HUES6 (cell line): Measurements from ENCODE around the gene JPT2.
A peak's percentile ranks its signal among the peaks of the same experiment; 100 is the strongest.

Experiments
- H3K27ac ChIP-seq: 2 replicates; pipeline ENCODE4 v1.7.0; 2013; ENCODE audit warnings: low read depth, mild to moderate bottlenecking, low read length, inconsistent platforms
- H3K27me3 ChIP-seq: 2 replicates; pipeline ENCODE4 v1.6.1; 2013; ENCODE audit warnings: low read length; ENCODE audit not compliant: control insufficient read depth, insufficient read depth
- H3K36me3 ChIP-seq: 2 replicates; pipeline ENCODE4 v1.6.1; 2013; ENCODE audit warnings: low read length; ENCODE audit not compliant: control insufficient read depth, insufficient read depth
- H3K4me1 ChIP-seq: 2 replicates; pipeline ENCODE4 v1.6.1; 2013; ENCODE audit warnings: low read length; ENCODE audit not compliant: control insufficient read depth, insufficient read depth
- H3K4me3 ChIP-seq: 2 replicates; pipeline ENCODE4 v1.5.1; 2013; ENCODE audit warnings: low read depth, low read length
- H3K9ac ChIP-seq: one replicate; pipeline ENCODE4 v1.6.1; 2013; ENCODE audit warnings: mild to moderate bottlenecking, low read length
- H3K9me3 ChIP-seq: 2 replicates; pipeline ENCODE4 v1.6.1; 2013; ENCODE audit warnings: low read depth, low read length; ENCODE audit not compliant: control insufficient read depth, insufficient read depth

JPT2 gene

DNA sequence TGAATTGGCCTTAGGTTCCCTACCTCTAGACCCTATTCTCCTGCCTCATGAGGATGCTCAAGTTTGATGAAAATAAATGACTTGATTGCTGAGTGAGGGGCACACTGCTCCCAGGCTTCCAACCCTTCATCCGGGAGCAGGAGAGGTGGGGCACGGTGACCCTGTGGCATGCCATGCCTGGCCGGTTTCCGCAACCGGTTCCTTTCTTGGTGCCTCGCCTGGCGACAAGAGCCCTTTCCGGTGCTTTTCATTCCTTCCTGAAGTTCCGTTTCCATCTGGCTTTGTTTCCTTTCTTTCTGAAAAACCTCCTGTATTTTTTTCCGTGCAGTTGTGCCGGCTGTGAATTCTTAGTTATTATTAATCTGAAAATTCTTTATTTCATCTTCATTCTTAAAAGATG, 38.2 kb upstream of the JPT2 start:
- no peak overlapping the region for H3K9ac ChIP-seq
- H3K4me1 ChIP-seq: no peaks in the 10 kb centered on the region
- no peak overlapping the region for H3K27ac ChIP-seq
- no peaks in the 10 kb centered on the region for H3K27me3 ChIP-seq
- H3K4me3 ChIP-seq: no peak overlapping the region
- peaks cover 78% of the 10 kb centered on the region for H3K36me3 ChIP-seq
- no peaks in the 10 kb centered on the region for H3K9me3 ChIP-seq

DNA sequence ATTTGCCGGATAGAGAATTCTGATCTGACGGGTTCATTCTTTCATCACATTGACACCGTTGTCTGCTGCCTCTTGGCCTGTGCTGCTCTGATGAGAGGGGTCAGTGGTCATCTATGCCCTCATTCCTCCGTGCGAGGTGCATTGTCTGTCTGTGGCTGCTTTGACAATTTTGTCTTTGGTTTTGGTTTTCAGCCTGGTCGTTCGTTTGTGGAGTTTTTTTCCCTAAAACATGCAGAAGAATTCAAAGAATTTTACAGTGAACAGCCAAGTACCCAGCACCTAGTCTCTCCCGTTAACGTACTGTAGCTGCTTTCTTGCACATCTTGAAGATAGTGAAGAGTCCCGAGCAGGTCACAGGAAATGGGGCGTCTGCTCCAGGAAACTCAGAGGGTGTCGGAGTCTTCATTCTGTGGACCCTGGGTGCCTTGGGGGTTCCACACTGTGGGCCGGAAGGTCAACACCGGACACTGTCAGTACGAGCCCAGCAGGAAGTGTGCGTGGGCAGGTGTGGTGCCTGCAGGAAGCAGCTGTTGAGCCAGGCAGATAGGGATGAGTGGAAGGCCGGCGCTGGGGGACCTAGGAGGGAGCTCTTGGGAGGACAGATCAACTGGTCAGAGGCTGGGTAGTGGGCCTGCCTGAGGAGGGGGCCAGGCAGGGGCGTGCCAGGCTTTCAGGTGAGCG, 37.7 kb upstream of the JPT2 start:
- no peak overlapping the region for H3K9ac ChIP-seq
- H3K27ac ChIP-seq: no peak overlapping the region
- H3K36me3 ChIP-seq: peaks cover 76% of the 10 kb centered on the region
- peaks cover 1% of the 10 kb centered on the region; the same call in 1 of the 2 replicates for H3K4me1 ChIP-seq
- H3K9me3 ChIP-seq: no peaks in the 10 kb centered on the region
- no peaks in the 10 kb centered on the region for H3K27me3 ChIP-seq
- no peak overlapping the region for H3K4me3 ChIP-seq

DNA sequence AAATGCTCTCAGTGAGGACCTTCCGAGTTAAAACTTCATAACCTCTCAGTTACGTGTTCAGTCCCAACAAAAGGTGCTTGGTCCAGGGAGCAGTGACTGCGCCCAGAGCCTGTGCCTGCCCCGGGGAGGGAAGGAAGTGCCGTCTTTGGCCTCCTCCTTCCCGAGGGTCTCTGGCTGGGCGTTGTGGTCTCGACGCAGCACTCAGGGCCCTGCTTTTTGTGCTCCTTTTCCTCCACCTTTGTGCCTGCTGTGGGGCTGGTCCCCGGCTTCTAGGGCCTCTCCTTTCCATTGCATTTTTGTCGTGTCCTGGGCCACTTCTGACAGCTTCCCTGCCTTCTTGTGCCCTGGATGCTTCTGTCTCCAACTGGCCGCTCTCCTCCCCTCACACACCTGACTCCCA, 36.8 kb upstream of the JPT2 start:
- Histone ChIP-seq H3K9me3 (no peaks in the 10 kb centered on the region), H3K4me3 (no peak overlapping the region), H3K4me1 (peaks cover 10% of the 10 kb centered on the region; the same call in 1 of the 2 replicates), H3K27ac (no peak overlapping the region), H3K27me3 (no peaks in the 10 kb centered on the region), H3K36me3 (peaks cover 80% of the 10 kb centered on the region), H3K9ac (no peak overlapping the region)

DNA sequence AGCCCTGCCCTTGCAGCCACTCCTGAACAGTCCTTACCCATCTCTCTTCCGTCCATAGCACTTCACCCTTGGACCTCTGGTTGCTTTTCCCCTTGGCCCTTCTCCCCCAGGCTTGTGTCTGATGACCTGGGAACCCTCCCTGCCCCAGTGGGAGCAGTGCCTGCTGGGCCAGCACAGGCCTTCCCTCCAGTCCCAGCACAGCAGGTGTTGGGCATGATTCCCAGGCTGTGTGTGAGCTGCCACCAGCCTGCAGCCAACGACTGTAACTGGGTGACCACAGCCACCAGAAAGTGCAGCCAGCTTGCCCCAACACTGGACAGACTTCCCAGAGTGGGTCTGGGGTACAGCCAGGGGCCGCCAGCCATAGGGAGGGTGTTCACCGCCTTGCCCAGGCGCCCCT, 35.9 kb upstream of the JPT2 start:
- peaks cover 80% of the 10 kb centered on the region for H3K36me3 ChIP-seq
- no peak overlapping the region for H3K27ac ChIP-seq
- no peaks in the 10 kb centered on the region for H3K27me3 ChIP-seq
- H3K9ac ChIP-seq: peak overlapping the region; percentile 11
- H3K9me3 ChIP-seq: no peaks in the 10 kb centered on the region
- no peak overlapping the region for H3K4me3 ChIP-seq
- peaks cover 10% of the 10 kb centered on the region; the same call in 1 of the 2 replicates for H3K4me1 ChIP-seq

DNA sequence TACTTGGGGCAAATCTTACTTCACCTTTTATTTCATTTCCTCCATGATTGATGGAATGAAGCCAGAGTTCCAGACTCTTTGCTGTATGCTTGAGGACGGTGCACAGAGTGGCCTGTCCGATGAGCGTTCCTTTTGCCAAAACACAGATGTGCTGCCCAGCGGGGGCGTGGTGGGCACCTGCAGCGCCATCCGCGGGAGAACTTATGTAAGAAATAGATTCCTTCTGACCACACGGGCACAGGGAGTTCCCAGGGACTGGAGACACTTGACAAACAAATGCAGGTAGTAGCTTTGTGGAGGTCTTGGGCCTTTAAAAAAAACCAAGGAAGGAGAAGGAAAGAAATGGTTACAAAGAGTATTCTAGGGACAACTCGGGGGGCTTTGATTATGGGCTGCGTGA, 35.3 kb upstream of the JPT2 start:
- Histone ChIP-seq H3K9ac (no peak overlapping the region), H3K4me1 (peaks cover 10% of the 10 kb centered on the region; the same call in 1 of the 2 replicates), H3K27me3 (no peaks in the 10 kb centered on the region), H3K9me3 (no peaks in the 10 kb centered on the region), H3K4me3 (no peak overlapping the region), H3K27ac (no peak overlapping the region), H3K36me3 (peaks cover 75% of the 10 kb centered on the region)

DNA sequence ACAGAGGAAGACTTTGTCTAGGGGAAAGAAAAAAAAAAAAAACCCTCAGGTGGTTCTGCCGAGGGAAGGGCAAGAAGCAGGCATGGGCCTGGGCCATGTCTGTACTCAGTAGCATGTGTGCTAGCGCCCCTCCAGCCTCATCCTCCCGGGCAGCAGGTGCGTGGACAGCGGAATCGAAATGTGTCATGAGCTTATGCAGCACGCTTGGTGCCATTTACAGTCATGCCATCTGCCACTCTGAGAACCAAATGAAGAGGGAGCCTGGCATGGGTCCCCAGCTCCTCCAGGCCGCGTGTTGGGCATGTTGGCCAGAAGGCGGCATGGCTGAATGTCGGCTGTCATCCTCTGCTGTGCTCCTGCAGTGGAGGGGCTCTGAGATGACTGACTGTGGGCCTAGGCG, 34.6 kb upstream of the JPT2 start:
- H3K36me3 ChIP-seq: peaks cover 71% of the 10 kb centered on the region
- H3K27me3 ChIP-seq: no peaks in the 10 kb centered on the region
- no peak overlapping the region for H3K27ac ChIP-seq
- H3K4me3 ChIP-seq: no peak overlapping the region
- H3K9ac ChIP-seq: no peak overlapping the region
- H3K4me1 ChIP-seq: peaks cover 10% of the 10 kb centered on the region; the same call in 1 of the 2 replicates
- no peaks in the 10 kb centered on the region for H3K9me3 ChIP-seq

DNA sequence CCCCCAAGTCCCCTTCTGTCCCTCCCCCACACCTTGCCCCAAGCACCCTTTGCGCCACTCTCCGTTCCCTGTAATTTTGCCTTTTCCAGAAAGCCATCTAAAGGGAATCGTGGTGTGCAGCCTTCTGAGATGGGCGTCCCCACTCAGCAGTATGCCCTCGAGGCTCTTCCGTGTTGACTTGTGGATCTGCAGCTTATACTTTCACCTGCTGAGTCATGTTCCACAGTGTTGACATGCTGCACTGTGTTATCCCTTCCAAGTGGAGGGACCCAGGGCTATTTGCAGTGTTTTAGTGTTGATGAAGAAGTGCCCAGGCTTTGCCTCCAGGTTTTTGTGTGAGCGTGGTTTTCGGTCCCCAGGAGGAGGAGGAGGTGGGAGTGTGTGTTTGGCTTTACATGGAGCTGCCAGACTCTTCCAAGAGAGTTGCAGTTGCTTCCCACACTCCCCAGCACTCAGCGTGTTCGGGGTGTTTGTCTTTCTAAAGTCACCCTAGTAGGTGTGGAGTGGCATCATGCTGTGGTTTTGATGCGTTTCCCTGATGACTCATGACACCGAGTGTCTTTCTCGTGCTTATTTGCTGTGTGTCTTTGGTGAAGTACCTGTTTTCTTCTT, 32.1 kb upstream of the JPT2 start:
- H3K9ac ChIP-seq: no peak overlapping the region
- H3K4me1 ChIP-seq: peaks cover 10% of the 10 kb centered on the region; the same call in 1 of the 2 replicates
- no peak overlapping the region for H3K4me3 ChIP-seq
- H3K27ac ChIP-seq: no peak overlapping the region
- H3K9me3 ChIP-seq: no peaks in the 10 kb centered on the region
- no peaks in the 10 kb centered on the region for H3K27me3 ChIP-seq
- peaks cover 58% of the 10 kb centered on the region for H3K36me3 ChIP-seq

DNA sequence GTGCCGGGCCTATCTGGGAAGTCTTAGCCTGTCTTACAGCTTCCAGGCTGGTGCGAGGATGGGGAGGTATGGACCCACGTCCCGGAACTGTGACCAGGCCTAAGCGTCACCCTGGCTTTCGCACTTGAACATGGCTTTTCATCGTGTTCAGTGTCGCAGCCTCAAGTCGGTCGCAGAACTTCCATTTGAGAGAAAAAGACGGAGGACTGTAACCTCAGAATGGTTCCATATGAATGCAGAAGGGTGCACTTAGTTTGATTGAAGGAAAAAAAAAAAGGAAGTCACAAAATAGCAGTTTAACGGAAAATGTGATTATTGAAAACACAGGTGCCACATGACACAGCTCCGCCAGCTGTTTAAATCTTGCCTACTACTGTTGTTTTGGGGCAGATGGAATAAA, 30.2 kb upstream of the JPT2 start:
- H3K9ac ChIP-seq: no peak overlapping the region
- no peaks in the 10 kb centered on the region for H3K27me3 ChIP-seq
- peaks cover 10% of the 10 kb centered on the region; the same call in 1 of the 2 replicates for H3K4me1 ChIP-seq
- no peak overlapping the region for H3K4me3 ChIP-seq
- H3K9me3 ChIP-seq: no peaks in the 10 kb centered on the region
- H3K27ac ChIP-seq: no peak overlapping the region
- H3K36me3 ChIP-seq: peaks cover 58% of the 10 kb centered on the region

DNA sequence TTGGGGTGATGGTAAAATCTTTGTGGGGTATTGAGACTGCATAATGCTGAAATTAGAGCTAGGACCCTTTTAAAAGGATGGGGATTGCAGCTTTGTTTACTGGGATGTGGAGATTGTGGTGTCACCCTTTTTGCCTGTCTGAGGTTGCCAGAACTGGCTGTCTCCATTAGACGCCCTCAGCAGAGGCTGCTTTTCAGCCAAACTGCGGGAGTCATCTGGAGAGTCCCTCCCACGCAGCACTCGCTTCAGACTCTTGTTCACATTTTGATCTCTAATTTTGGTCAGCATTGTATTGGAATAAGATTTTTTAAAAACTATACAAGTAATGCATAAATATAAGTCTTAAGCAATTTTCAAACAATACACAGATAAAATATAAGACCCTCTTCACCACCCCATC, 27.9 kb upstream of the JPT2 start:
- Histone ChIP-seq H3K27ac (no peak overlapping the region), H3K4me3 (no peak overlapping the region), H3K9me3 (no peaks in the 10 kb centered on the region), H3K36me3 (peaks cover 59% of the 10 kb centered on the region), H3K4me1 (peaks cover 10% of the 10 kb centered on the region; the same call in 1 of the 2 replicates), H3K9ac (no peak overlapping the region), H3K27me3 (no peaks in the 10 kb centered on the region)

DNA sequence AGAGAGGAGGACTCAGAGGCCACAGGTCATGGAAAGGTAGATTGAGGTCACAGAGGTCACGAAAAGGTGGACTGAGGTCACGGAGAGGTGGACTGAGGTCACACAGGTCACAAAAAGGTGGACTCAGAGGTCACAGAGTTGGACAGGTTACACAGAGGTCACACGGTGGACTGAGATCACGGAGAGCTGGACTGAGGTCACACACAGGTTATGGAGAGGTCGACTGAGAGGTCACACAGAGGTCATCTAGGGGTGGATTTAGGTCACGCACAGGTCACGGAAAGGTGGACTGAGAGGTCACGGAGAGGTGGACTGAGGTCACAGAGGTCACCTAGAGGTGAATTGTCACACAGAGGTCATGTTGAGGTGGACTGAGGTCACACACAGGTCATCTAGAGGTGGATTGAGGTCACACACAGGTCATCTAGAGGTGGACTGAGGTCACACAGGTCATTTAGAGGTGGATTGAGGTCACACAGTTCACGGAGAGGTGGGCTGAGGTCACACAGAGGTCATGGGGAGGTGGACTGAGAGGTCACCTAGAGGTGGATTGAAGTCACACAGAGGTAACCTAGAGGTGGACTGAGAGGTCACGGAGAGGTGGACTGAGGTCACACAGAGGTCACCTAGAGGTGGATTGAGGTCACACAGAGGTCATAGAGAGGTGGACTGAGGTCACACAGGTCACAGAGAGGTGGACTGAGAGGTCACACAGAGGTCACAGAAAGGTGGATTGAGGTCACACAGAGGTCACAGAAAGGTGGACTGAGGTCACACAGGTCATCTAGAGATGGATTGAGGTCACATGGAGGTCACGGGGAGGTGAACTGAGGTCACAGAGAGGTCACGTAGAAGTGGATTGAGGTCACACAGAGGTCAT, 26.7 kb upstream of the JPT2 start:
- Histone ChIP-seq H3K27me3 (no peaks in the 10 kb centered on the region), H3K36me3 (peaks cover 63% of the 10 kb centered on the region), H3K9me3 (no peaks in the 10 kb centered on the region), H3K4me3 (no peak overlapping the region), H3K9ac (no peak overlapping the region), H3K27ac (no peak overlapping the region), H3K4me1 (no peaks in the 10 kb centered on the region; the same call in 1 of the 2 replicates)

DNA sequence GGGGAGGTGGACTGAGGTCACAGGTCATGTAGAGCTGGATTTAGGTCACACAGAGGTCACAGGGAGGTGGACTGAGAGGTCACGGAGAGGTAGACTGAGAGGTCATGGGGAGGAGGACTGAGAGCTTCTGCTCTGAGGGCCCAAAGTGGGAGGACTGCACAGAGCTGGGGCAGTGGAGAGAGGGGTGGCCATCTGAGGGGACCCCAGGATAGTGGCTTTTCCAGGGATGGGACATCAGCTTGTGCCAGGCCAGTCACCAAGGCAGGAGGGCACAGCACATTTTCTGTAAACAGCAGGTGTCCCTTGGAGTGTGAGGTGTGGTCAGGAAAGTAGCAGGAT, 26.1 kb upstream of the JPT2 start:
- no peak overlapping the region for H3K9ac ChIP-seq
- no peaks in the 10 kb centered on the region for H3K9me3 ChIP-seq
- H3K4me3 ChIP-seq: no peak overlapping the region
- no peaks in the 10 kb centered on the region for H3K4me1 ChIP-seq
- no peak overlapping the region for H3K27ac ChIP-seq
- H3K36me3 ChIP-seq: peaks cover 69% of the 10 kb centered on the region
- no peaks in the 10 kb centered on the region for H3K27me3 ChIP-seq
